GM23248 (cell line): Measurements from ENCODE around the gene STARD3.

Experiments used
- EZH2 ChIP-seq: fragments of 200-600 bp; sonication (generic); IDR thresholded peaks from 2 replicates; pipeline ENCODE4 v1.6.1; 2018; ENCODE audit warnings: antibody characterized with exemption, mild to moderate bottlenecking; ENCODE audit not compliant: insufficient read depth, poor library complexity, severe bottlenecking
- EZH2phosphoT487 ChIP-seq: fragments of 200-600 bp; sonication (generic); IDR thresholded peaks from 2 replicates; pipeline ENCODE4 v1.6.1; 2018; ENCODE audit warnings: antibody characterized with exemption, moderate library complexity, mild to moderate bottlenecking, low read depth; ENCODE audit not compliant: insufficient read depth

- no peak for TF ChIP-seq EZH2phosphoT487
- no peak for TF ChIP-seq EZH2
Measured at GRCh38 chr17:39595928-39596510, 40.9 kb upstream of the STARD3 start.
